HG02884 (cell line): Measurements from ENCODE around the gene VASH2.

Source experiments
- ATAC-seq: cut with Tn5 transposase; IDR thresholded peaks from one replicate; pipeline ENCODE4 v1.9.1; 2021; ENCODE audit warnings: mild to moderate bottlenecking, moderate library complexity; ENCODE audit not compliant: unreplicated experiment

The VASH2 gene

DNA sequence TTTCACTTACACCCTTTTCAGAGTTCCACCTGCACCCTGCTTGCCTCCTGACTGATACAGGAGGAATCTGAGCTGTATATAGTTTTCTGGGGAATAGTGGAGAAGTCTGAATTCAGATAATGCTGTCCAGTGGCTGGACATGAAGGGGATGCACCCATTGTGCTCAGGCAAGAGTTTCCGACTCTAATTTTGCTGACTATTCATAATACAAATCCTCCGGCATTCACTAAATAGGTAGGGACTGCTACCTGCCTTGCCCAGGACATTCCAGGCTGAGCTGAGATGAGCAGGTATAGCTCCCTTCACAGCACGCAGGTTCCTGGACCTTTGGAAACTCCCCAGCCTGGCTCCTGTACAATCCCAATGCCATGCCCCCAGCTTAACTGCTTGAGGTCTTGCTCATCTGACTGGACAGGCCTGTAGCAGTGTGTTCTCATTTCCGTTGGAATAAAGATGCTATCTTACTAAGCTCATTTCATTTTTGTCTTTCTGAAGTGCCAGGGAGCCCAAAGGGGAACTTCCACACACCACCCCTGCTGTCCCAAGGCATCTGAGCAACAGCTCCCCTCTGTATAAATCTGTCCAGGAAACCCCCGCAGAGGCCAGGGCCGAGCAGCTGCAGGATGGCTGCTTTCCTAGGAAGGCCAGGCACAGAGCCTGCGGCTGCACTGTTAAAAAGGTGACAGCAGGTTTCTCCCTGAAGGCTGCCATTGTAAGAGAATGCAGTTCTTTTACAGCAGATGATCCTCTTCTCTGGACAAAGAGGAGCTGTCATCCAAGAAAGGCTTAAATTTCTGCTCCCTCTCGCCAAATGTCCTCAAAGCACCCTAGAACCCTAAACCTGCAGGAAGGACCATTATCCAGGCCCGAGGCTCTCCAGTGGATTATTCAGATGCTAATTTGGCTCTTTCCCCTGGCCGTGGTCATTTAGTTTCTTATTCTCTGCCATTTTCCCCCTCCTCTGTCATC lies 21.7 kb upstream of the VASH2 start:
- peak; percentile 74 for ATAC-seq

DNA sequence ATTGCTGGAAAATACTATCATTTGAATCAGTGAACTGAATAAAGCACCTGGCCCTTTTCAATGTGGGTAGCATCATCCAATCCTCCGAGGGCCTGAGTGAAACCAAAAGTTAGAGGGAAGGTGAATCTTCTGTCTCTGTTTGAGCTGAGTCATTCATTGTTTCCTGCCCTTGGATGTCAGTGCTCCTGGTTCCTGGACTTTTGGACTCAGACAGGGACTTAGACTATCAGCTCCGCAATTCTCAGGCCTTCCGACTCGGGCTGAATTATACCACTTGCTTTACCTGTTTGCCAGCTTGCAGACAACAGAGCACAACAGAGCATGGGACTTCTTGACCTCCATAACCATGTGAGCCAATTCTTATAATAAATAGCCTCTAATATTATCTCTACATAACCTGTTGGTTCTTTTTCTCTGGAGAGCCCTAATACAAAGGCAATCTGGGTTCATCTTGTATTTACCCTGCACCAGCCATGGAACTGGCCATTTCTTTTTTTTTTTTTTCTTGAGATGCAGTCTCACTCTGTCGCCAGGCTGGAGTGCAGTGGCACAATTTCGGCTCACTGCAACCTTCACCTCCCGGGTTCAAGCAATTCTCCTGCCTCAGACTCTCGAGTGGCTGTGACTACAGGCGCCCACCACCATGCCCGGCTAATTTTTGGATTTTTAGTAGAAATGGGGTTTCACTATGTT lies 19.2 kb upstream of the VASH2 start:
- ATAC-seq: no peak

DNA sequence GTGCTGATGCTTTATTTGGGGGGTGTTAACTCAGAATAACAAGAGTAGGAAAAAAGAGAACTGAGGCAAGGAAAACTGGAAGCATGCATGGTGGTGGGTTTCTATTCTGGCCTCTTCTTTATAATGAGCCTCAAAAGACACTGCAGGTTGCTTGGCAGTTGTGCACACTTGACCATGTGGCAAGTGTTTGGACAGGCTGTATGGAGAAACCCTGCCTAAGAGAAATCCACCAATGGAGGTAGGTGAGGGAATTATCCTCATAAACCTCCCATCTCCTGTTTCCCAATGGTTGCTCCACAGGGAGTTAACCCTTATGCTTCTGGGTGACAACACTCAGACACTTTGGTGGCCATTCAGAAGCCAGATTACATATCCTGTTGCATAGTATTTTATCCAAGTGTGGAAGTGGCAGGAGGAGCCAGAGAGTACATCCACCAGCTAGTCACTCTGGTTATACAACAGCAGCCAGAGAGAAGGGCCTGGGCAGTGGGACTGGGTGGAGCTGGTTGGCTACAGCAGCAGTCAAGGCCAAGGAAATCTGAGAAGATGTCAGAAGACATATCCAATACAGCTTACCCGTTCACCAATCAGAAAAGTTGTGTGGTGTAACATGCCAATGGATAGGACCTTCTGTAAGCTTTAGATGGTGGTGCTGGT lies 16.4 kb upstream of the VASH2 start:
- no peak for ATAC-seq

DNA sequence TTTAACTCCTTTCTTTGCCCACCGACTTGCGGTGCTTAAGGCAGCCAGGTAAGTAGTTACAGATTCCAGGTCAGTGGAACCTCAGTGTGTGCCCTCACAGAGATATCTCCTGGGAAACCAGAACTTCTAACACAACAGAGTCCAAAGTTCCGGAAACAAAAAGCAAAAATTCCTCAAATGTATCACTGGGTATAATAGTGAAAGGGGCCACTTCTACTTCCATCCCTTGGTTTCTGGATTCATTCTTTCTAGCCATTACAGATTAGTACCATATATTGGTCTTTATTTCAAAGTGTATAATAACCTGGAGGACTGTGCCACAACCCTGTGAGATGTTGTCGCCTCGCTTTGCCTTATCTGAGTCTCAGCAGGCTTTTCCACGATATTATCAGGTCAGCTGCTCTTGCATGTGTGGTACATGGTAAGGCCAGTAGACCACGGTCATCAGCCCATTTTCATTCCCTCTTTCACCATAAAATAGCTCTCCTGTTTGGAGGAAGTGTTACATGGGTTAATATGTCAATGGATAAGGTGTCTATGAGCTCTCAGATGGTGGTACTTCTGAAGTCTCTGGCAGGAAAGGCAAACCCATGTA lies 14.9 kb upstream of the VASH2 start:
- no peak for ATAC-seq

DNA sequence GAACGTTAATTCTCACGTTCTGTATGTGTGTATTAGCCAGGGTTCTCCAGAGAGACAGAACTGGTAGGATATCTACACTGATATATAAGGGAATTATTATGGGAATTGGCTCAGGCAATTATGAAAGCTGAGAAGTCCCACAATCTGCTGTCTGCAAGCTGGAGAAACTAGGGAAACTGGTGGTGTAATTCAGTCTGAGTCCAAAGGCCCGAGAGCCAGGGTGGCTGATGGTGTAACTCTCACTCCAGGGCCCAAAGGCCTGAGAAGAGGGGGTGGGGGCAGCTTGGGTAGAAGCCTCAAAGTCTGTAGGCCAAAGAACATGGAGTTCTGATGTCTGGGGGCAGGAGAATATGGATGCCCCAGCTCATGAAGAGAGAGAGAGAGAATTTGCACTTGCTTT lies 13.3 kb upstream of the VASH2 start:
- no peak for ATAC-seq

DNA sequence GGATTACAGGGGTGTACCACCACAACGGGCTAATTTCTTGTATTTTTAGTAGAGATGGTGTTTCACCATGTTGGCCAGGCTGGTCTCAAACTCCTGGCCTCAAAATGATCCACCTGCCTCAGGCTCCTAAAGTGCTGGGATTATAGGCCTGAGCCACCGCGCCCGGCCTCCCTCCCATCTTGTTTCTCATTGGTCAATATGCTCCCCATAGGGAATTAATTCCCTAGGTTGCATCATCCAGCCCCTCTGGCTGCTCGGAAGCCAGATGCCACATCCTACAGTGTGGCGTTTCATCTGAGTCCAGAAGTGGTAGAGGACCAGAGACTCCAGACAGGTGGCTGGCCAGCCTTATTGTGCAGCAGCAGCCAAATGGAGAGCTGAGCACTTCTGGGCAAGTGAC lies 11.5 kb upstream of the VASH2 start:
- ATAC-seq: no peak

DNA sequence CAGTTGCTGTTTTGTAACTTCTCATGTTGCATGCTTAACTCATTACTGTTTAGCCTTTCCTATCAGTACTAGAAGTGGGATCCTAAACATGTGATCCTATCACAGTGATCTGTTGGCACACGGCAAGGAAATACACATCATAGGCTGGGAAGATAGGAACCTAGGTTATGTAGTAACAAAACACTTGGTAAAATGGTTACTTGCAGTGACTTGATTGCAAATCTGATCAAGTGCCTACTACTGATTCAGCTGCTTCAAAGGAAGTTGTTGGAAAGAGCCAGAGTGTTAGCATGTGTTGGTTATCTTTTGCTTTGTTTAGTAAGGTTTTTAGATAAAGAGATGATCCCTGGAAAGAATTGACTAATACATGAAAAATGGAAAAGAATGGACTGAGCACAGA lies 8.9 kb upstream of the VASH2 start:
- no peak for ATAC-seq

DNA sequence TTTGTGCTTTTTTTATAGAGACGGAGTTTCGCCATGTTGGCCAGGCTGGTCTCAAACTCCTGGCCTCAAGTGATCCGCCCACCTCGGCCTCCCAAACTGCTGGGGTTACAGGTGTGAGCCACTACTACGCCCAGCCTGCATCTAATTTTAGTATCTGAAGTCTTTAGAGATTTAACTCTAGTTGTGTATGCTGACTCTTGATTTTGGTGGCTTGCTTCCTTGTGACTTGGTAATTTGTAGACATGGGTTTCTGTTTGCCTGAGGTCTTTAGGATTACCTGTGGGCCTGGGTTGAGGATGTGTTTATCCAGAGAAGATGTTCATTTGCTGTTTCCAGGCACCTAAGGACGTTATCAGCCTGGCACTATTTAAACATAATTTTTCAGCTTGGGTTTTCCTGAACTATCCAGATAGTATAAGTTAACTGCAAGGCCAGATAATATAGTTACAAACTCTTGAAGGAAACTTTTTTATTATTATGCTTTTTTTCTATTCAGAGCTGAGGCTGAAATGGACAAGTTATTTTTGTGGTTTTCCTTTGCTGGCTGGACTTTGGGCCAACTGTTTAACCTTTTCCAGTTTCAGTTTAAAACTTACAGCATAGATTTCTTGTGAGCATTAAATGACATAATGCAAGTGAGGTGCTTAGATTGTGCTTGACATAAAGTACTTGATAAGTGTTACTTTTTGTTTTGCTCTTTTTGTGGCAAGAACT lies 7.5 kb upstream of the VASH2 start:
- ATAC-seq: no peak

DNA sequence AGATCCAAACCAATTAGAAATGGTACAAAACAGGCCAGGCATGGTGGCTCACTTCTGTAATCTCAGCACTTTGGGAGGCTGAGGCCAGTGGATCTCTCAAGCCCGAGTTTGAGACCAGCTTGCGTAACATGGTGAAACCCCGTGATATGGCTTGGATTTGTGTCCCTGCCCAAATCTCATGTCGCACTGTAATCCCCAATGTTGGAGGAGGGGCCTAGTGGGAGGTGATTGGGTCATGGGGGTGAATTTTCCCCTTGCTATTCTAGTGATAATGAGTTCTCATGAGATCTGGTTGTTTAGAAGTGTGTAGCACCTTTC lies 7.0 kb upstream of the VASH2 start:
- ATAC-seq: no peak

DNA sequence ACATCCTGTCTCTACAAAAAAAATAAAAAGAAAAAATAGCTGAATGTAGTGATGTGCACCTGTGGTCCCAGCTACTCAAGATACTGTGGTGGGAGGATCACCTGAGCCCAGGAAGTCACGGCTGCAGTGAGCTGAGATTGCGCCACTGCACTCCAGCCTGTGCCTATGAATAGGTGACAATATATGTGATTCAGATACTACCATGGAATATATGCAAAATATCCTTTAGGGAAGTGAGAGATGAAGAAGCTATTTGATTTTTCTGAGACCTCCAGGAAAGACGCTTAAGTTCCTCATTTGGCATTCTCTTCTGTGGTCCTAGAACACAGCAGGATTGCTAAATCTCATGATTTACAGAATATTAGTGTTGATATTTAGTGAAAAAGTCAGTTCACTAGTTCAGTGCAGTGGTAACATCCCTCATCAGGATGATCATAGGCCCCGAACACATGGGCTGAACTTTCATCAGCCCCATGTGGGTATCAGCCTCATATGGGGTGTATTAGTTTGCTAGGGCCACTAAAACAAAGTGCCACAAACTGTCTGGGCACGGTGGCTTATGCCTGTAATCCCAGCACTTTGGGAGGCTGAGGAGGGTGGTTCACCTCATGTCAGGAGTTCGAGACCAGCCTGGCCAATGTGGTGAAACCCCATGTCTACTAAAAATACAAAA lies 6.0 kb upstream of the VASH2 start:
- ATAC-seq: peak; percentile 56

DNA sequence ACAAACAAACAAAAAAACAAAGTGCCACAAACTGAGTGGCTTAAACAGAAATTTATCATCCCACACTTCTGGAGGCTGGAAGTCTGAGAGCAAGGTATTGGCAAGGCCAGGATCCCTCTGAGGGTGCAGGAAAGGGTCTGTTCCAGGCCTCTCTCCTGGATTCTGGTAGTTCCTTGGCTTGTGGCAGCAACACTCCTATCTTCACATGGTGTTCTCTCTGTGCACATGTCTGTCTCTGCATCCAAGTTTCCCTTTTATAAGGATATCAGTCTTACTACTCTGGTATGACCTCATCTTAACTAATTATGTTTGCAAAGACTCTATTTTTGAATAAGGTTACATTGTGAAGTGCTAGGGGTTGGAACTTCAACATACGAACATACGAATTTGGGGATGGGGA lies 5.3 kb upstream of the VASH2 start:
- ATAC-seq: no peak

DNA sequence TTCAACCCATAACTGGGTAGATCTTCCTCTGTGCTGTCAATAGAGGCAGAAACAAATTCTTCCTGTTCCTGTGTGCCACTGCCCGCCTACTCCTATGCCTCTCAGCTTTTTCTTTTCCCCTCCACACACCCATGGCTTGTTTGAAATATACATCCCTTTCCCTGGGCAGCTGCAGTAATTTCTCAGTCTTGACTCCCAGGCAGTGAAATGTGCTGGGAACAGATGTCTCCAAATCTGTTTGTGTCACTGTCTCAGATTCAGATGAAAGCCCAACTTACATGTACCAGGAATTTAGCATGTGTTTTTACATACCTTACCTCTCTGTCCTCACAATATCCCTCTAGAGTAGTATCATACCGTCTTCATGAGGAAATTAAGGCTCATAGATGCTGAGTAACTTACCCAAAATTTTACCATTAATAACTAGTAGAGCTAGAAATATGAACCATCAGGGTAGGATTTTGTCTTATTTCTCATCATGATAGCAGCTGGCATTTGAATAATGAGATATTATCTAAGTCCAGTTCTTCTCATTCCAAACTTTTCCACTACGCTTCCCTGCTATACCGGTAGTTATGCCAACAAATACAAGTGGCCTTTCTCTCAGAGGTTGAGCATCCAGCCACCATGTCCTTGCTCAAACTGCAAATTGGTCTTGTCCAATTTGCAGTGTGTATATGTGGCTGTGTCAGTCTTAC lies 4.7 kb upstream of the VASH2 start:
- no peak for ATAC-seq

DNA sequence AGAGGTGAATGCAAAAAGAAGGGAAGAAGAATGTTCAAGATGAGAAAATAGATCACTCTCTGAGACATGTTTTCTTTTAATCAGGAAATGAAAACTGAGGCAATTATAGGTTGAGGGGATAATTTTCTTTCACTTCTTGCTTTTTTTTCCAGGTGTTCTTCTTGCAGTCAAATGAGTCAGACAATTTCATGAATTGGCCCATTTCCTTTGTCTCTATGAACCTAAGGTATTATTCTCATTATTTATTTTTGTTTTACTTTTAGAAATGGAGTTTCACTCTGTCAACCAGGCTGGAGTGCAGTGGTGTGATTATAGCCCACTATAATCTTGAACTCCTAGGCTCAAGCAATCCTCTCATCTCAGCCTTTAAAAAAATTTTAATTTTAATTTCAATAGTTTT lies 3.5 kb upstream of the VASH2 start:
- no peak for ATAC-seq

DNA sequence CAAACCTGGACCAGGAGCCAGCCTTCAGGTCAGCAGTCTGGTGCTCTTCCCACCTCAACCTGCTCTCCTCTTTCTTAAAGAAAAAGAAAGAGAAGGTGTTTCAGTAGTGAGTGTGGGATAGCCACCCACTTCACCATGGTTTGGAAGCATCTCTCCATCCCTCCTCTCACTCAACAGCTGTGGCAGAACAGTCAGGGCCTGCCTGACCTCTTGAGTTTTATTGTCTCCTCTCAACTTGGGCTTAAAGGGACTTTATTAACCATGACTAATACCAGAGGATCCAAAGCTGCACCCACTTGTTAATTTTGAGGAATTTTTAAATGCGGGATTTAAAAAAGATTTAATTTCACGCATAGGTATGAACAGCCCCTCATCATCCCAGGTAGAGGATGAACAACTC lies 570 bp upstream of the VASH2 start:
- ATAC-seq: no peak

DNA sequence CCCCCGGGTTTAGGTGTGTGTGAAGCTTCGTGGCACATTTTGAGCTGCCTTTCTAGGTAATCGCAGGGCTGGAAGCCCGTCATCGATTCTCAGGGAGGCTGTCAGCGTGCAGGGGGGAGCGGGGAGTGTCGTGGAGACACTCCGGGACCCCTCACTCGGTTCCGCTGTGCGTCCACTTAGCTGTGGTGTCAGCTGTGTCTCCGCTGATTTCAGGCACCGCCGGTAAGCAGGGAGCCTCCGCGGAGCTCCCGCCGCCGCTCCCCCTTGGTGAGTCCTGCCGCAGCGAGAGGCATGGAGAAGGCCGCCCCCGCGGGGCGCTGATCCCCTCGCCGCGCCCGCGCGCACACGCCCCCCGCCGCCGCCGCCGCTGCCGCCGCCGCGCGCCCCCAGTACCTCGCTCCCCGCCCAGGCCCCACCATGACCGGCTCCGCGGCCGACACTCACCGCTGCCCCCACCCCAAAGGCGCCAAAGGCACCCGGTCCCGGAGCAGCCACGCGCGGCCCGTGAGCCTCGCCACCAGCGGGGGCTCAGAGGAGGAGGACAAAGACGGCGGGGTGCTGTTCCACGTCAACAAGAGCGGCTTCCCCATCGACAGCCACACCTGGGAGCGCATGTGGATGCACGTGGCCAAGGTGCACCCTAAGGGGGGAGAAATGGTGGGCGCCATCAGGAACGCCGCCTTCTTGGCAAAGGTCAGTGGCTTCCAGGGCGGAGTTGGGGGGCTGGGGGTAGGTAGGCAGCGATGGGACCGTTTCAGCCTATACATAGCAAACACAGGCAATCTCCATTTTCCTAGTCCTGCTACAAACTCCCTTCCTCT lies 995 bp downstream of the VASH2 start:
- ATAC-seq: no peak

DNA sequence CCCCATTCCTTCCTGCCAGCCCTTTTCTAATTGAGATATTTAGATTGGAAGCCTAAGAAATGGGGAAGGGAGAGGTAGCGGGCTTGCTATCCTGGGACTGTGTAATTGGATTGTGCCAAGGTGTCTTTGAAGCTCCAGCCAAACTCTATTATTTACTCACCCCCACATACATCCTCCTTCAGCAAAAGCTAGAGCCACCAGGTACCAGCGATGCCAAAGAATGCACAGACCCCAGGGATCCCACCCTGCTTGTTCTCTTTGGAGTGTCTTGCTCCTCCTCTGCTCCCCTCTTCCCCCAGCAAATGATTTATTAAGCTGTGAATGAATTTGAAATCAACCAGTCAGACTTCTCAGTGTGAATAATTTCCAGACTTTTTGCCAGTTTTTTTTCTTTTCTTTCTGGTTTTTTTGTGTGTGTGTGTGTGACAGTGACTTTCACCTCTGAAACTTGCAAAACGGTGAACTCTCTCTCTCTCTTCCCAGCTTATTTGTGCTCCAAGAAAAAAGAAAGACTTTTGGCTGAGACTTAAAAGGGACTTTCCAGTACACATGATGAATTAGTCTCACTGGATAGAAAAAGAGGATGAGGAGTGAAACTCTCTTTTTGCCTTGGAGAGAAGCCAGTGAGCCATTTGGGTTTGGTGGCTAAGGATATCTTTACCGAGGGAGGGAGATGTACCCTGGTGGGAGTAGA lies 1.8 kb downstream of the VASH2 start:
- ATAC-seq: no peak

DNA sequence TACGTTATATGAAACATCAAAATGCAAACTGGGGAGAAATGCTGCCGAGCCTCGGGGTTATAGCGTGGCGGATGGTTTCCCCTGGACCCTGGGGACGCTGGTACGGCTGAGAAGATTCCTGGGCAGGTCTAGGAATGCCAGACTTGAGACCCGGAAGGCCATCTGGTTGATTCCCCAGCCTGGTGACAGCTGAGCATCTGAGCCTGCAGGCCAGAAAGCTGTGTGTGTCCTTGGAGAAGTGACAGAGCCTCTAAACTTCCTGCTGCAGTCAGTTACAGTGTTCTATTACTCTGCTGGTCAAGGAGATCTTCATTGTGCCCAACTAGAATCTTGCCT lies 2.3 kb downstream of the VASH2 start:
- ATAC-seq: no peak

DNA sequence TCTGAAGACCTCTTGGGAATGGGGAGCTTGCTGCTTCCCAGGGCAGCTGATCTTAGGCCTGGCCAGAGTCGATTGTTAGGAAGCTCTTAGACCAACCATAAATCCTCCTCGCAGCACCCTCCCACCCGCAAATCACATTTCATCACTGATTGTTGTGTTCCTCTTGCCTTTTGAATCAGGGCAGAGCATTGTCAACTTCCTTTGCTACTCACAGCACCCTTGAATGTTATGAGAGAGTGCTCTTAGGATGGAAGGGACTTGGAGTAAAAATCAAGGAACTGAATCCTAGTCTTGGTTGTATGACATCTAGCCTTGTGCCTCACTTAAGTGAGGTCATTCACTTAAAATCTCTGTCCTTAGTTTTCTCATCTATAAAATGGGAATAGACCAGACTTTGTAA lies 3.0 kb downstream of the VASH2 start:
- no peak for ATAC-seq
